ENCODE data around the gene ELP1.
A peak's percentile ranks its signal among the peaks of the same experiment; 100 is the strongest.
"Not testable (repeated sequence)": the region's sequence is repeated elsewhere in the genome, so short reads cannot be mapped to it uniquely, and the experiment has no call there.

ELP1 gene

DNA sequence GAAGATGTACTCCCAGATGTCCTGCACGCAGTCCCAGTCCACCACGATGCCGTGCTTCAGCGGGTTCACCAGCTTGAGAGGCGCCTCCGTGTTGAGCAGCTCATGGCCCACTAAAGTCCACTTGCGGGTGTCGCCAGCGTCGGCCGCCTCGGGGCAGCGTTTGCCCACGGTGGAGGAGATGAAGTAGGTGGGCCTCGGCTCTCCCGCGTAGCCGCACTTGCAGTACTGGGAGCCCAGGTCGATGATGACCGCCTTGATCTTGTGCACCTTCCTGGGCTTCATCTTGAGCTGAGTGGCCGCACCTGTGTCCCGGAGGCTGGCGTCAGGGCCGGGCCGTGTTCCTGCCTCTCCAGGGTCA lies 78.4 kb downstream of the ELP1 start:
- DNase-seq (ENCODE audit: extremely low read depth, low read depth) = no peak

GRCh38 chr9:108854641-108855528 lies 79.0 kb downstream of the ELP1 start:
- no peak for DNase-seq (ENCODE audit: extremely low read depth, low read depth)
- no peak overlapping the region for H3K4me3 ChIP-seq (replicated peaks; ENCODE audit: low read depth, low read length)
- TF ChIP-seq, protein P1, sequence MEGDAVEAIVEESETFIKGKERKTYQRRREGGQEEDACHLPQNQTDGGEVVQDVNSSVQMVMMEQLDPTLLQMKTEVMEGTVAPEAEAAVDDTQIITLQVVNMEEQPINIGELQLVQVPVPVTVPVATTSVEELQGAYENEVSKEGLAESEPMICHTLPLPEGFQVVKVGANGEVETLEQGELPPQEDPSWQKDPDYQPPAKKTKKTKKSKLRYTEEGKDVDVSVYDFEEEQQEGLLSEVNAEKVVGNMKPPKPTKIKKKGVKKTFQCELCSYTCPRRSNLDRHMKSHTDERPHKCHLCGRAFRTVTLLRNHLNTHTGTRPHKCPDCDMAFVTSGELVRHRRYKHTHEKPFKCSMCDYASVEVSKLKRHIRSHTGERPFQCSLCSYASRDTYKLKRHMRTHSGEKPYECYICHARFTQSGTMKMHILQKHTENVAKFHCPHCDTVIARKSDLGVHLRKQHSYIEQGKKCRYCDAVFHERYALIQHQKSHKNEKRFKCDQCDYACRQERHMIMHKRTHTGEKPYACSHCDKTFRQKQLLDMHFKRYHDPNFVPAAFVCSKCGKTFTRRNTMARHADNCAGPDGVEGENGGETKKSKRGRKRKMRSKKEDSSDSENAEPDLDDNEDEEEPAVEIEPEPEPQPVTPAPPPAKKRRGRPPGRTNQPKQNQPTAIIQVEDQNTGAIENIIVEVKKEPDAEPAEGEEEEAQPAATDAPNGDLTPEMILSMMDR (IDR thresholded peaks at IDR 0.05; ENCODE audit: low read depth, low read length, missing control alignments) = no peak

More for the DNA sequence above, 78.4 kb downstream of the ELP1 start:
- TF ChIP-seq, protein P1 (IDR thresholded peaks at IDR 0.05; ENCODE audit: low read depth, low read length, missing control alignments) = no peak
- H3K4me3 ChIP-seq (replicated peaks; ENCODE audit: low read depth, low read length) = no peak overlapping the region

- TF ChIP-seq, protein P1 (IDR thresholded peaks at IDR 0.05; ENCODE audit: low read depth, low read length, missing control alignments) = no peak
- H3K4me3 ChIP-seq (replicated peaks; ENCODE audit: low read depth, low read length) = no peak overlapping the region
- DNase-seq (ENCODE audit: extremely low read depth, low read depth) = no peak
Measured at GRCh38 chr9:108854094-108854493, 79.8 kb downstream of the ELP1 start.

DNA sequence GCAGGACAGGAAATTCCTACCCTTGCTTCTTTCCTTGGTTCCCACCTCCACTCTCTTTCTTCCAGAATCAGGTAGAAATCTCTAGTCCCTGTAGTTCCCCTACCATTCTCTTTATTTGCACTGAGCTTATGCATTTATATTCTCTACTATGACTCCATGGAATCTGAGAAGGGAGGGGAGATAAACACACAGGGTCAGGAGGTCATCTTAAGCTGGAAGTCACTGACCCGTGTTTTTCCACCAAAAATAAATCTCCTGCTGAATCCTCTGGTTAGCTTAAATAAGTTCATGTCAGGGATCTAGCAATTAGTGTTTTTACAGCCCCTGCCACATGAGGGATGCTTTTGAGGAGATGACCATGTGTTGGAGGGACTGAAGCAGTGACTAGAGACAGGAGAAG lies 81.8 kb downstream of the ELP1 start:
- DNase-seq (ENCODE audit: extremely low read depth, low read depth) = no peak
- TF ChIP-seq, protein P1 (IDR thresholded peaks at IDR 0.05; ENCODE audit: low read depth, low read length, missing control alignments) = no peak
- H3K4me3 ChIP-seq (replicated peaks; ENCODE audit: low read depth, low read length) = no peak overlapping the region

GRCh38 chr9:108851138-108851537 lies 82.8 kb downstream of the ELP1 start:
- TF ChIP-seq, protein P1 (IDR thresholded peaks at IDR 0.05; ENCODE audit: low read depth, low read length, missing control alignments) = no peak
- DNase-seq (ENCODE audit: extremely low read depth, low read depth) = no peak
- no peak overlapping the region for H3K4me3 ChIP-seq (replicated peaks; ENCODE audit: low read depth, low read length)

GRCh38 chr9:108850293-108850897 lies 83.5 kb downstream of the ELP1 start:
- TF ChIP-seq, protein P1 (IDR thresholded peaks at IDR 0.05; ENCODE audit: low read depth, low read length, missing control alignments) = peak; percentile 29
- no peak for DNase-seq (ENCODE audit: extremely low read depth, low read depth)
- H3K4me3 ChIP-seq (replicated peaks; ENCODE audit: low read depth, low read length) = no peak overlapping the region

DNA sequence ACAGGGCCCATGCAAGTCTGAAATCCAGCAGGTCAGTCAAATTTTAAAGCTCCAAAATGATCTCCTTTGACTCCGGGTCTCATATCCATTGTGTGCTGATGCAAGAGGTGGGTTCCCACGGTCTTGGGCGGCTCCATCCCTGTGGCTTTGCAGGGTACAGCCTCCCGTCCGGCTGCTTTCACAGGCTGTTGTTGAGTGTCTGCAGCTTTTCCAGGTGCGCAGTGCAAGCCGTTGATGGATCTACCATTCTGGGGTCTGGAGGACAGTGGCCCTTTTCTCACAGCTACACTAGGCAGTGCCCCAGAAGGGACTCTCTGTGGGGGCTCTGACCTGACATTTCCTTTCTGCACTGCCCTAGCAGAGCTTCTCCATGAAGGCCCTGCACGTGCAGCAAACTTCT lies 85.6 kb downstream of the ELP1 start:
- DNase-seq (ENCODE audit: extremely low read depth, low read depth); H3K4me3 ChIP-seq (replicated peaks; ENCODE audit: low read depth, low read length): not testable (repeated sequence)

Measured in HFF-Myc (cell line).